Measurements from ENCODE around the gene LUC7L.
"Not testable (repeated sequence)": the region's sequence is repeated elsewhere in the genome, so short reads cannot be mapped to it uniquely, and the experiment has no call there.

Gene LUC7L

GRCh38 chr16:164827-165538 is 64.3 kb downstream of the LUC7L start:
- DNase-seq (ENCODE audit: low read depth) = no peak

- not testable (repeated sequence) for DNase-seq (ENCODE audit: low read depth)
Observed at GRCh38 chr16:164134-164823, 65.0 kb downstream of the LUC7L start.

- DNase-seq (ENCODE audit: low read depth) = not testable (repeated sequence)
Observed at GRCh38 chr16:163696-164095, 65.6 kb downstream of the LUC7L start.

- not testable (repeated sequence) for DNase-seq (ENCODE audit: low read depth)
Observed at GRCh38 chr16:163139-163538, 66.1 kb downstream of the LUC7L start.

GRCh38 chr16:162271-162991 is 66.8 kb downstream of the LUC7L start:
- no peak for DNase-seq (ENCODE audit: low read depth)

GRCh38 chr16:160691-161190 is 68.5 kb downstream of the LUC7L start:
- DNase-seq (ENCODE audit: low read depth) = no peak

GRCh38 chr16:160242-160641 is 69.0 kb downstream of the LUC7L start:
- not testable (repeated sequence) for DNase-seq (ENCODE audit: low read depth)

GRCh38 chr16:159136-159849 is 70.0 kb downstream of the LUC7L start:
- DNase-seq (ENCODE audit: low read depth) = no peak

- DNase-seq (ENCODE audit: low read depth) = no peak
Observed at GRCh38 chr16:155031-155398, 74.2 kb downstream of the LUC7L start.

- no peak for DNase-seq (ENCODE audit: low read depth)
Observed at GRCh38 chr16:154217-155030, 74.8 kb downstream of the LUC7L start.

- DNase-seq (ENCODE audit: low read depth) = not testable (repeated sequence)
Observed at GRCh38 chr16:153550-154216, 75.6 kb downstream of the LUC7L start.

GRCh38 chr16:153129-153521 is 76.1 kb downstream of the LUC7L start:
- not testable (repeated sequence) for DNase-seq (ENCODE audit: low read depth)

- DNase-seq (ENCODE audit: low read depth) = no peak
Observed at GRCh38 chr16:152141-153128, 76.8 kb downstream of the LUC7L start, which contains the start of gene HBZ. Gene HBZ, plus strand, starts transcription at chr16:152644. Its CDS starts 266 bp downstream, at chr16:152910.

- DNase-seq (ENCODE audit: low read depth) = no peak
Observed at GRCh38 chr16:149024-149660, 80.1 kb downstream of the LUC7L start.

GRCh38 chr16:146646-147045 is 82.6 kb downstream of the LUC7L start:
- DNase-seq (ENCODE audit: low read depth) = no peak

- DNase-seq (ENCODE audit: low read depth) = no peak
Observed at GRCh38 chr16:144797-145252, 84.4 kb downstream of the LUC7L start.

GRCh38 chr16:143456-143855 is 85.8 kb downstream of the LUC7L start:
- DNase-seq (ENCODE audit: low read depth) = no peak

- DNase-seq (ENCODE audit: low read depth) = no peak
Observed at GRCh38 chr16:143047-143446, 86.2 kb downstream of the LUC7L start.

All from stimulated activated CD8-positive, alpha-beta memory T cell treated with anti-CD3 and anti-CD28 coated beads, Interleukin-15, amount 100 ng/mL, for 1 hour (primary cell).